Astrocyte (in vitro differentiated cells and primary cell): ENCODE results near the gene PSMC3IP. TPM values are rescaled to one million over a fixed set of nuclear protein-coding genes. Genes with fewer than 3 reads are reported as not detected.

Source experiments
- DNase-seq: peaks from one replicate; pipeline ENCODE4 v3.0.0-alpha.2; 2010; ENCODE audit warnings: low read depth
- FAIRE-seq: peaks from 2 replicates; lab custom pipeline; 2011; peaks lifted over from hg19 to GRCh38; lab: Jason Lieb, UNC
- H2AFZ ChIP-seq: 2 replicates; pipeline ENCODE4 v1.6.0; 2012; ENCODE audit warnings: low read depth, low read length, inconsistent platforms
- H3K27ac ChIP-seq: 2 replicates; pipeline ENCODE4 v1.5.1; 2011; ENCODE audit warnings: low read depth, low read length, inconsistent platforms
- H3K27me3 ChIP-seq: 2 replicates; pipeline ENCODE4 v1.6.0; 2011; ENCODE audit warnings: low read length, inconsistent platforms; ENCODE audit not compliant: insufficient read depth
- H3K36me3 ChIP-seq: 2 replicates; pipeline ENCODE4 v1.5.1; 2011; ENCODE audit warnings: low read length, inconsistent platforms; ENCODE audit not compliant: insufficient read depth
- H3K4me1 ChIP-seq: 2 replicates; pipeline ENCODE4 v1.5.1; 2011; ENCODE audit warnings: low read length, inconsistent platforms; ENCODE audit not compliant: insufficient read depth
- H3K4me2 ChIP-seq: 2 replicates; pipeline ENCODE4 v1.6.0; 2012; ENCODE audit warnings: low read length, inconsistent platforms
- H3K4me3 ChIP-seq: 2 replicates; pipeline ENCODE4 v1.5.1; 2011; ENCODE audit warnings: low read depth, mild to moderate bottlenecking, low read length, inconsistent platforms; ENCODE audit not compliant: insufficient read depth
- H3K79me2 ChIP-seq: 2 replicates; pipeline ENCODE4 v1.6.0; 2012; ENCODE audit warnings: mild to moderate bottlenecking, low read length, inconsistent platforms; ENCODE audit not compliant: insufficient read depth
- H3K9ac ChIP-seq: 2 replicates; pipeline ENCODE4 v1.6.0; 2012; ENCODE audit warnings: mild to moderate bottlenecking, low read length, inconsistent platforms
- H3K9me3 ChIP-seq: 2 replicates; pipeline ENCODE4 v1.5.1; 2012; ENCODE audit warnings: low read depth, mild to moderate bottlenecking, low read length, inconsistent platforms; ENCODE audit not compliant: insufficient read depth
- H4K20me1 ChIP-seq: 2 replicates; pipeline ENCODE4 v1.6.0; 2012; ENCODE audit warnings: low read length, inconsistent platforms; ENCODE audit not compliant: insufficient read depth
- H3K27ac Mint-ChIP-seq: one replicate; pipeline ENCODE4 v1.8.0; 2021; ENCODE audit warnings: mild to moderate bottlenecking, mixed read lengths; ENCODE audit not compliant: unreplicated experiment
- H3K27me3 Mint-ChIP-seq: one replicate; pipeline ENCODE4 v1.8.0; 2021; ENCODE audit warnings: low read depth, mixed read lengths; ENCODE audit not compliant: unreplicated experiment
- H3K36me3 Mint-ChIP-seq: one replicate; pipeline ENCODE4 v1.8.0; 2021; ENCODE audit warnings: low read depth, mixed read lengths; ENCODE audit not compliant: unreplicated experiment
- H3K4me1 Mint-ChIP-seq: one replicate; pipeline ENCODE4 v1.8.0; 2021; ENCODE audit warnings: low read depth, mixed read lengths; ENCODE audit not compliant: unreplicated experiment
- H3K4me3 Mint-ChIP-seq: one replicate; pipeline ENCODE4 v1.8.0; 2021; ENCODE audit warnings: mild to moderate bottlenecking, moderate library complexity, mixed read lengths; ENCODE audit not compliant: unreplicated experiment
- H3K9me3 Mint-ChIP-seq: one replicate; pipeline ENCODE4 v1.8.0; 2021; ENCODE audit warnings: mild to moderate bottlenecking, mixed read lengths; ENCODE audit not compliant: unreplicated experiment
- EZH2 ChIP-seq: IDR thresholded peaks from 2 replicates; pipeline ENCODE4 v1.6.1; 2012; ENCODE audit warnings: mild to moderate bottlenecking, low read length, inconsistent platforms; ENCODE audit not compliant: insufficient read depth
- total RNA-seq: library from RNA; stranded (reverse); gene quantifications from 2 replicates; pipeline ENCODE4 v1.2.1, GENCODE V29; 2021
- TF ChIP-seq, protein P1 (sequence below): IDR thresholded peaks from 2 replicates; pipeline ENCODE4 v1.5.1; 2011; ENCODE audit warnings: low read depth, mild to moderate bottlenecking, inconsistent platforms, low read length, moderate library complexity; ENCODE audit not compliant: insufficient read depth

PSMC3IP gene
- total RNA-seq, 1 donor from 2014 or later: 8.7 TPM

DNA sequence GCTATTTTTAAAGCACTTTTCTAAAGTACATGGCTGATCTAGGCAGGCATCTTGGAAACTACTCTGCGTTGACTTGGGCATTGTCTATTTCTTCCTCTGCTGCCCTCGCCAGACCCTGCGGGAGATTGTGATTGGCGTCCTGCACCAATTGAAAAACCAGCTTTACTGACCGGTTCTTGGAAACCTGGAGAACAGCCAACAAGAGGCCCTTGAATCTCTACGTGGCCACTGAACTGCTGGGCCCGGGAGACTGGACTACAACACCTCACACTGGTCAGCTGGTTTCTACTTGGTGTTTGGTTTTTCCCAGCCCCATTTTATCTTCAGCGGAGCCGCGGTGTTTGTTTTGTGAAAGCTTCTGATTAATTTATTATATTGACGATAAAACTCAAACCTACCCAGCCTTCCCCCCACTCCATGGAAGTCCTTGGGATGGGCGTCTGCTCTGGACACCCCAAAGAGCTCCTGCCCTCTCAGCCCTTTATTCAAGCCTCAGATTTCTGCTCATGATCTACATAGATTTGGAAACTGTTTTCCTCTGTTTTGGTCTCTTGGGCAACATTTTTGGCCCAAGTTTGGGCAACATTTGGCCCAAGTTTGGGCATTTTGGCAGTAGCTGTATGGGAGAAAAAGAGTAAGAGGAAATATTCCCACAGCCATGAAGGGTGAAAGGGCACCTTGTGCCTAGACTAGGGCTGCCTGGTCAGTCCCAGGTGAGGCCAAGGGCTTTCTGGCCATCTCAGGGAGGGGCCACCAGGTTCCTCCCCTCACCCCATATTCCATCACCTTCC is 5.9 kb downstream of the PSMC3IP start:
- Mint-ChIP-seq H3K4me1 (peaks cover 10% of the 10 kb centered on the region), H3K4me3 (peak overlapping the region; percentile 62)

DNA sequence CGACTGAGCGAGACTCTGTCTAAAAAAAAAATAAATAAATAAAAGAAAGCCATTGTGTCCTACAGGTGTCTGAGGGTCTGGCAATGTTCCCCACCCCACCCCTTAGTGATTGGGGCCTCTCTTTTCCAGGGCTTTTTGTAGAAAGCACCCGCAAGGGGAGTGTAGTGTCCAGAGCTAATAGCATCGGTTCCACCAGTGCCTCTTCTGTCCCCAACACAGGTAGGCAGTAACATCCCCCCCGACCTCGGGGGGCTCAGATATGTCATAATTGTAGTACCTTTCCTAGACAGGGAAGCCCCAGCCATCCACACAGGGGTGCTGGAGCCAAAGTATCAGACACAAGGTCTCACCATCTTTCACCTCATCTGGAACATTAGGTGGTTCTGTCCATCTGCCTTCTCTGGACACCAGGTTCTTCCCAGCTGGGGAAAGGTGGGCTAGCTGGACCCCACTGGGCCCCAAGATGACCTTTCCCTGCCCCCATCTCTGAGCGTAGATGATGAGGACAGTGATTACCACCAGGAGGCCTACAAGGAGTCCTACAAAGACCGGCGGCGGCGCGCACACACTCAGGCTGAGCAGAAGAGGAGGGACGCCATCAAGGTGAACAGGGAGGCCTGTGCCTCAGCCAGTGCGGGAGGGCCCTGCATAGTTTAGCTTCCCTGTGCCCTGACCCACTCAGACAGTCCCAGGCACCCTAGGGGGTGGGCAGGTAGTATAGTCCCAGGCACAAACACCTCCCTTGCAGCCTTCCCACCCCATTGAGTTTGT is 9.0 kb downstream of the PSMC3IP start:
- Mint-ChIP-seq H3K27ac (peak overlapping the region; percentile 53), H3K27me3 (no peaks in the 10 kb centered on the region), H3K36me3 (peaks cover 27% of the 10 kb centered on the region), H3K4me3 (peak overlapping the region; percentile 96), H3K4me1 (peaks cover 11% of the 10 kb centered on the region), H3K9me3 (no peaks in the 10 kb centered on the region)
- H3K4me2 ChIP-seq: peak overlapping the region; percentile 32
- FAIRE-seq: no peak
- H3K36me3 ChIP-seq: peaks cover 49% of the 10 kb centered on the region
- no peak for DNase-seq
- TF ChIP-seq, protein P1, sequence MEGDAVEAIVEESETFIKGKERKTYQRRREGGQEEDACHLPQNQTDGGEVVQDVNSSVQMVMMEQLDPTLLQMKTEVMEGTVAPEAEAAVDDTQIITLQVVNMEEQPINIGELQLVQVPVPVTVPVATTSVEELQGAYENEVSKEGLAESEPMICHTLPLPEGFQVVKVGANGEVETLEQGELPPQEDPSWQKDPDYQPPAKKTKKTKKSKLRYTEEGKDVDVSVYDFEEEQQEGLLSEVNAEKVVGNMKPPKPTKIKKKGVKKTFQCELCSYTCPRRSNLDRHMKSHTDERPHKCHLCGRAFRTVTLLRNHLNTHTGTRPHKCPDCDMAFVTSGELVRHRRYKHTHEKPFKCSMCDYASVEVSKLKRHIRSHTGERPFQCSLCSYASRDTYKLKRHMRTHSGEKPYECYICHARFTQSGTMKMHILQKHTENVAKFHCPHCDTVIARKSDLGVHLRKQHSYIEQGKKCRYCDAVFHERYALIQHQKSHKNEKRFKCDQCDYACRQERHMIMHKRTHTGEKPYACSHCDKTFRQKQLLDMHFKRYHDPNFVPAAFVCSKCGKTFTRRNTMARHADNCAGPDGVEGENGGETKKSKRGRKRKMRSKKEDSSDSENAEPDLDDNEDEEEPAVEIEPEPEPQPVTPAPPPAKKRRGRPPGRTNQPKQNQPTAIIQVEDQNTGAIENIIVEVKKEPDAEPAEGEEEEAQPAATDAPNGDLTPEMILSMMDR: no peak
- TF ChIP-seq EZH2: no peak
- no peak overlapping the region for H2AFZ ChIP-seq
- H3K27me3 ChIP-seq: no peaks in the 10 kb centered on the region
- H3K9me3 ChIP-seq: no peaks in the 10 kb centered on the region
- H3K4me1 ChIP-seq: peaks cover 27% of the 10 kb centered on the region
- no peak overlapping the region for H3K4me3 ChIP-seq
- no peak overlapping the region for H3K27ac ChIP-seq
- no peak overlapping the region for H3K9ac ChIP-seq
- peaks cover 67% of the 10 kb centered on the region for H3K79me2 ChIP-seq
- H4K20me1 ChIP-seq: peaks cover 35% of the 10 kb centered on the region

More for the DNA sequence above, 5.9 kb downstream of the PSMC3IP start:
- Mint-ChIP-seq H3K27ac (no peak overlapping the region), H3K36me3 (peaks cover 26% of the 10 kb centered on the region), H3K9me3 (no peaks in the 10 kb centered on the region), H3K27me3 (no peaks in the 10 kb centered on the region)
- H3K36me3 ChIP-seq: peaks cover 45% of the 10 kb centered on the region
- H3K4me3 ChIP-seq: no peak overlapping the region
- H3K9ac ChIP-seq: no peak overlapping the region
- no peak overlapping the region for H2AFZ ChIP-seq
- no peaks in the 10 kb centered on the region for H3K27me3 ChIP-seq
- H3K27ac ChIP-seq: no peak overlapping the region
- peaks cover 48% of the 10 kb centered on the region for H4K20me1 ChIP-seq
- H3K79me2 ChIP-seq: peaks cover 80% of the 10 kb centered on the region
- TF ChIP-seq EZH2: no peak
- TF ChIP-seq, protein P1: no peak
- no peaks in the 10 kb centered on the region for H3K9me3 ChIP-seq
- DNase-seq (no peak), FAIRE-seq (no peak)
- no peak overlapping the region for H3K4me2 ChIP-seq
- peaks cover 26% of the 10 kb centered on the region for H3K4me1 ChIP-seq
